ENCODE results near the gene GSTK1.
A peak's percentile ranks its signal among the peaks of the same experiment; 100 is the strongest.

GSTK1 gene

GRCh38 chr7:143296686-143297085 lies 33.4 kb downstream of the GSTK1 start:
- in situ Hi-C loops (cut with HindIII; ENCODE audit: low sequenced_read_pairs) = no loop called here
- DNase-seq (ENCODE audit: low read depth) = no peak
- no peak for TF ChIP-seq CTCF (IDR thresholded peaks at IDR 0.05; ENCODE audit: low read depth, low read length, missing control alignments)
- H3K4me3 ChIP-seq (ENCODE audit: low read depth, low read length) = no peak overlapping the region

- no peak for TF ChIP-seq CTCF (IDR thresholded peaks at IDR 0.05; ENCODE audit: low read depth, low read length, missing control alignments)
- H3K4me3 ChIP-seq (ENCODE audit: low read depth, low read length) = no peak overlapping the region
- in situ Hi-C loops (cut with HindIII; ENCODE audit: low sequenced_read_pairs) = no loop called here
- DNase-seq (ENCODE audit: low read depth) = no peak
Measured at GRCh38 chr7:143299346-143299745, 36.1 kb downstream of the GSTK1 start.

- no peak overlapping the region for H3K4me3 ChIP-seq (ENCODE audit: low read depth, low read length)
- TF ChIP-seq CTCF (IDR thresholded peaks at IDR 0.05; ENCODE audit: low read depth, low read length, missing control alignments) = peak; percentile 72
- in situ Hi-C loops (cut with HindIII; ENCODE audit: low sequenced_read_pairs) = no loop called here
- no peak for DNase-seq (ENCODE audit: low read depth)
Measured at GRCh38 chr7:143299840-143300239, 36.6 kb downstream of the GSTK1 start.

GRCh38 chr7:143300959-143301935 lies 38.0 kb downstream of the GSTK1 start:
- no peak for TF ChIP-seq CTCF (IDR thresholded peaks at IDR 0.05; ENCODE audit: low read depth, low read length, missing control alignments)
- H3K4me3 ChIP-seq (ENCODE audit: low read depth, low read length) = no peak overlapping the region
- in situ Hi-C loops (cut with HindIII; ENCODE audit: low sequenced_read_pairs) = no loop called here
- no peak for DNase-seq (ENCODE audit: low read depth)

GRCh38 chr7:143303733-143304132 lies 40.5 kb downstream of the GSTK1 start:
- DNase-seq (ENCODE audit: low read depth) = no peak
- TF ChIP-seq CTCF (IDR thresholded peaks at IDR 0.05; ENCODE audit: low read depth, low read length, missing control alignments) = no peak
- H3K4me3 ChIP-seq (ENCODE audit: low read depth, low read length) = no peak overlapping the region
- in situ Hi-C loops (cut with HindIII; ENCODE audit: low sequenced_read_pairs) = no loop called here

GRCh38 chr7:143304938-143305337 lies 41.7 kb downstream of the GSTK1 start:
- TF ChIP-seq CTCF (IDR thresholded peaks at IDR 0.05; ENCODE audit: low read depth, low read length, missing control alignments) = no peak
- in situ Hi-C loops (cut with HindIII; ENCODE audit: low sequenced_read_pairs) = no loop called here

More at GRCh38 chr7:143304938-143305337, 41.7 kb downstream of the GSTK1 start:
- DNase-seq (ENCODE audit: low read depth) = no peak
- H3K4me3 ChIP-seq (ENCODE audit: low read depth, low read length) = no peak overlapping the region

All from astrocyte of the cerebellum (primary cell).